ENCODE data around the gene NAPB. TPM values are rescaled to one million over a fixed set of nuclear protein-coding genes. Genes with fewer than 3 reads are reported as not detected.

Gene NAPB
- total RNA-seq, 4 donors from 2014 or later, result 10.9 to 16.1 (median 13.6) TPM

GRCh38 chr20:23404196-23404595 lies 17.1 kb downstream of the NAPB start:
- peaks cover 0 to 22% (median 0%) of the 10 kb centered on the region in 4 donors for H3K4me1 ChIP-seq
- no peak overlapping the region for H3K4me3 ChIP-seq
- WGBS, 2 donors, result 69 to 86% methylated on average over 3 of the region's 3 CpGs
- no peak overlapping the region for H3K27ac ChIP-seq
- peaks cover 0 to 19% (median 0%) of the 10 kb centered on the region in 3 donors for H3K36me3 ChIP-seq
- no peaks in the 10 kb centered on the region for H3K27me3 ChIP-seq
- no peak for DNase-seq (ENCODE audit: low spot score in 2 of 2)
- no peaks in the 10 kb centered on the region for H3K9me3 ChIP-seq
- TF ChIP-seq POLR2A (IDR thresholded peaks at IDR 0.05), result no peak
- no peak for TF ChIP-seq EP300 (IDR thresholded peaks at IDR 0.05)
- no peak for TF ChIP-seq CTCF (IDR thresholded peaks at IDR 0.05)

GRCh38 chr20:23403751-23404150 lies 17.5 kb downstream of the NAPB start:
- Histone ChIP-seq H3K36me3 (peaks cover 0 to 19% (median 0%) of the 10 kb centered on the region in 3 donors), H3K27ac (no peak overlapping the region), H3K9me3 (no peaks in the 10 kb centered on the region), H3K27me3 (no peaks in the 10 kb centered on the region), H3K4me1 (peaks cover 0 to 17% (median 0%) of the 10 kb centered on the region in 4 donors), H3K4me3 (no peak overlapping the region)
- no peak for TF ChIP-seq POLR2A (IDR thresholded peaks at IDR 0.05)
- no peak for TF ChIP-seq CTCF (IDR thresholded peaks at IDR 0.05)
- TF ChIP-seq EP300 (IDR thresholded peaks at IDR 0.05), result no peak
- WGBS, 2 donors, result 81 to 85% methylated on average over 5 of the region's 5 CpGs
- no peak for DNase-seq (ENCODE audit: low spot score in 2 of 2)

- WGBS, 2 donors, result 87 to 95% methylated on average over 5 of the region's 5 CpGs
- no peak for TF ChIP-seq EP300 (IDR thresholded peaks at IDR 0.05)
- no peak for TF ChIP-seq POLR2A (IDR thresholded peaks at IDR 0.05)
- TF ChIP-seq CTCF (IDR thresholded peaks at IDR 0.05), result no peak
- peaks cover 0 to 18% (median 0%) of the 10 kb centered on the region in 4 donors for H3K4me1 ChIP-seq
- peaks cover 0 to 19% (median 0%) of the 10 kb centered on the region in 3 donors for H3K36me3 ChIP-seq
- H3K4me3 ChIP-seq, result no peak overlapping the region
- no peaks in the 10 kb centered on the region for H3K9me3 ChIP-seq
- no peak for DNase-seq (ENCODE audit: low spot score in 2 of 2)
- no peak overlapping the region for H3K27ac ChIP-seq
- no peaks in the 10 kb centered on the region for H3K27me3 ChIP-seq
These were observed 20.2 kb downstream of the NAPB start for GRCh38 chr20:23401051-23401450.

GRCh38 chr20:23399568-23400241 lies 21.6 kb downstream of the NAPB start:
- WGBS, 2 donors, result 77 to 78% methylated on average over 6 of the region's 6 CpGs
- TF ChIP-seq CTCF (IDR thresholded peaks at IDR 0.05), result no peak
- TF ChIP-seq POLR2A (IDR thresholded peaks at IDR 0.05), result no peak
- no peak for TF ChIP-seq EP300 (IDR thresholded peaks at IDR 0.05)
- no peaks in the 10 kb centered on the region for H3K9me3 ChIP-seq

GRCh38 chr20:23397961-23398360 lies 23.3 kb downstream of the NAPB start:
- TF ChIP-seq POLR2A (IDR thresholded peaks at IDR 0.05) (no peak), EP300 (IDR thresholded peaks at IDR 0.05) (no peak), CTCF (IDR thresholded peaks at IDR 0.05) (no peak)
- DNase-seq (ENCODE audit: low spot score in 2 of 2), result no peak
- Histone ChIP-seq H3K27ac (no peak overlapping the region), H3K4me3 (no peak overlapping the region), H3K36me3 (peaks cover 0 to 43% (median 9%) of the 10 kb centered on the region in 3 donors), H3K9me3 (no peaks in the 10 kb centered on the region), H3K27me3 (no peaks in the 10 kb centered on the region), H3K4me1 (peaks cover 0 to 16% (median 0%) of the 10 kb centered on the region in 4 donors)
- 66 to 73% methylated on average over 2 of the region's 2 CpGs for WGBS, 2 donors

More at GRCh38 chr20:23399568-23400241, 21.6 kb downstream of the NAPB start:
- Histone ChIP-seq H3K27ac (no peak overlapping the region), H3K27me3 (no peaks in the 10 kb centered on the region), H3K36me3 (peaks cover 0 to 25% (median under 1%) of the 10 kb centered on the region in 3 donors), H3K4me3 (no peak overlapping the region), H3K4me1 (peaks cover 0 to 16% (median 0%) of the 10 kb centered on the region in 4 donors)
- DNase-seq (ENCODE audit: low spot score in 2 of 2), result no peak
